AG10803 (cell line): Measurements from ENCODE around the gene GDAP2.
A peak's percentile ranks its signal among the peaks of the same experiment; 100 is the strongest.

Experiments
- DNase-seq: peaks from one replicate; pipeline ENCODE4 v3.0.0; 2010; ENCODE audit warnings: low read depth
- H3K4me3 ChIP-seq: 2 replicates; pipeline ENCODE4 v1.5.1; 2011; ENCODE audit warnings: mild to moderate bottlenecking, low read length, control low read depth
- CTCF ChIP-seq: conservative IDR thresholded peaks from 2 replicates; pipeline ENCODE4 v1.5.1; 2011; ENCODE audit warnings: mild to moderate bottlenecking, low read length, control low read depth, inconsistent platforms

The GDAP2 gene

GRCh38 chr1:117929343-117930172 lies at the start of gene GDAP2, which contains the start of gene WDR3:
GDAP2 (minus strand) TSS chr1:117929621; CDS start chr1:117920357, 9,264 bp downstream.
WDR3 (plus strand) TSS chr1:117929739; CDS start chr1:117933320, 3,581 bp downstream.
- peak; percentile 96 for DNase-seq
- peak within 1 kb of the TSS; percentile 96 for H3K4me3 ChIP-seq
- TF ChIP-seq CTCF, result no peak

GRCh38 chr1:117976381-117976780 lies 47.0 kb upstream of the GDAP2 start:
- no peak for DNase-seq
- H3K4me3 ChIP-seq, result no peak overlapping the region
- TF ChIP-seq CTCF, result no peak

GRCh38 chr1:117971777-117972176 lies 42.4 kb upstream of the GDAP2 start:
- no peak overlapping the region for H3K4me3 ChIP-seq
- no peak for TF ChIP-seq CTCF
- no peak for DNase-seq

GRCh38 chr1:117970252-117970651 lies 40.8 kb upstream of the GDAP2 start:
- DNase-seq, result no peak
- TF ChIP-seq CTCF, result no peak
- H3K4me3 ChIP-seq, result no peak overlapping the region

- DNase-seq, result peak; percentile 2
These were observed 38.5 kb upstream of the GDAP2 start for GRCh38 chr1:117967881-117968280.

GRCh38 chr1:117967477-117967876 lies 38.1 kb upstream of the GDAP2 start:
- H3K4me3 ChIP-seq, result no peak overlapping the region
- peak; percentile 32; the same call in 1 of the 2 replicates for TF ChIP-seq CTCF
- peak; percentile 51 for DNase-seq

More at GRCh38 chr1:117967881-117968280, 38.5 kb upstream of the GDAP2 start:
- no peak overlapping the region for H3K4me3 ChIP-seq
- no peak for TF ChIP-seq CTCF
